Myocyte (in vitro differentiated cells): ENCODE data around the gene VPS37D. TPM values are rescaled to one million over a fixed set of nuclear protein-coding genes. Genes with fewer than 3 reads are reported as not detected.

ENCODE experiments used
- microRNA counts: library from miRNA; unstranded; fragments of <30 nt; microRNA quantifications from one replicate; lab custom pipeline; 2016
- microRNA-seq: library from miRNA; unstranded; fragments of <30 nt; microRNA quantifications from one replicate; pipeline ENCODE4, GENCODE V29; 2016
- total RNA-seq: library from RNA; depleted of rRNA; stranded (reverse); fragments of >200 nt; gene quantifications from 2 replicates; pipeline ENCODE4 v1.2.3, GENCODE V29; 2014

The VPS37D gene
- total RNA-seq, 1 donor from 2014 or later = 6.1 TPM

MicroRNAs encoded within 50 kb of the gene (microRNA counts, 767-probe panel; counts per million panel counts)
- not detected for microRNA hsa-miR-4284 (lab: Ali Mortazavi, UCI)

Small RNA genes within 50 kb of the gene (microRNA-seq; reads per million reads assigned to microRNA genes)
- not detected for gene MIR4284

Other genes with a start within 250 kb of the VPS37D start
- gene FZD9, start 234.1 kb upstream of the VPS37D start, total RNA-seq = 23.2 and 34.8 TPM in 2 replicates
- 70.0 and 76.7 TPM in 2 replicates for gene BAZ1B, start 145.5 kb upstream of the VPS37D start, total RNA-seq
- gene BCL7B, start 110.1 kb upstream of the VPS37D start, total RNA-seq = 69.4 and 83.5 TPM in 2 replicates
- 80.7 and 82.0 TPM in 2 replicates for gene TBL2, start 89.3 kb upstream of the VPS37D start, total RNA-seq
- gene MLXIPL, start 43.3 kb upstream of the VPS37D start, total RNA-seq = 10.6 and 18.6 TPM in 2 replicates
- 4.9 and 6.1 TPM in 2 replicates for gene DNAJC30, start 15.6 kb downstream of the VPS37D start, total RNA-seq
- gene BUD23, start 15.8 kb downstream of the VPS37D start, total RNA-seq = 79.6 and 81.0 TPM in 2 replicates
- gene STX1A, start 51.8 kb downstream of the VPS37D start, total RNA-seq = 19.3 and 21.6 TPM in 2 replicates
- 11.7 and 16.4 TPM in 2 replicates for gene ABHD11, start 71.0 kb downstream of the VPS37D start, total RNA-seq
- gene CLDN3, start 102.4 kb downstream of the VPS37D start, total RNA-seq = not detected in 2 replicates
- not detected in 2 replicates for gene CLDN4, start 163.2 kb downstream of the VPS37D start, total RNA-seq
- 1.3 and 4.0 TPM in 2 replicates for gene METTL27, start 174.7 kb downstream of the VPS37D start, total RNA-seq
- not detected in 2 replicates for gene TMEM270, start 193.3 kb downstream of the VPS37D start, total RNA-seq